K562 (cell line): ENCODE data around the gene TNFRSF18. TPM values are rescaled to one million over a fixed set of nuclear protein-coding genes. Genes with fewer than 3 reads are reported as not detected.

Experiments used
- ARID2 ChIP-seq: fragments of 450-650 bp; IDR thresholded peaks from 2 replicates; pipeline ENCODE4 v1.6.1; 2017; ENCODE audit warnings: antibody characterized with exemption, mild to moderate bottlenecking
- ATF6 ChIP-seq: sonication (generic); formaldehyde crosslinking; IDR thresholded peaks from 2 replicates; pipeline ENCODE4 v1.4.0; 2020; ENCODE audit warnings: mild to moderate bottlenecking, missing genetic modification reagents
- CUX1 ChIP-seq: fragments of 200-800 bp; sonication (Bioruptor generic); IDR thresholded peaks from 2 replicates; pipeline ENCODE4 v1.6.1; 2016; ENCODE audit warnings: missing genetic modification characterization, missing compliant biosample characterization
- FOXJ3 ChIP-seq: sonication (generic); formaldehyde crosslinking; IDR thresholded peaks from 2 replicates; pipeline ENCODE4 v1.4.0; 2020; ENCODE audit warnings: mild to moderate bottlenecking, missing genetic modification reagents
- POLR2B ChIP-seq: fragments of 450-650 bp; IDR thresholded peaks from 2 replicates; pipeline ENCODE4 v1.6.1; 2018; ENCODE audit warnings: low read depth; ENCODE audit not compliant: partially characterized antibody
- SUPT5H ChIP-seq: fragments of 450-650 bp; IDR thresholded peaks from 2 replicates; pipeline ENCODE4 v1.6.1; 2016
- TARDBP ChIP-seq: fragments of 450-650 bp; IDR thresholded peaks from 2 replicates; pipeline ENCODE4 v1.6.1; 2016
- ZNF431 ChIP-seq: sonication (generic); formaldehyde crosslinking; IDR thresholded peaks from 2 replicates; pipeline ENCODE4 v1.8.0; 2022; ENCODE audit warnings: mild to moderate bottlenecking, missing genetic modification reagents
- ZNF695 ChIP-seq: fragments of 450-650 bp; formaldehyde crosslinking; IDR thresholded peaks from 2 replicates; pipeline ENCODE4 v1.4.0; 2020; ENCODE audit warnings: mild to moderate bottlenecking, moderate library complexity
- polyA plus RNA-seq, 8 experiments: library from polyadenylated mRNA; depleted of rRNA in 4 of 8; stranded (reverse) in 5 of 8; unstranded in 3 of 8; fragments of >200 nt; fragmentation: Nextera tagmentation in 2 of 8; fragmentation: Illumina TruSeq in 1 of 8; extraction: Ambion mirVana in 2 of 8; extraction: Trizol in 1 of 8; gene quantifications; 2 replicates each; pipeline versions ENCODE4 v1.2.1 to v1.2.3, GENCODE V29; 2011 to 2014; ENCODE audit warnings: inconsistent platforms in 1 of 8, missing spikeins in 1 of 8
- total RNA-seq, 7 experiments: library from RNA; depleted of rRNA in 6 of 7; stranded (reverse); fragments of >200 nt in 6 of 7; fragmentation: Illumina TruSeq in 2 of 7; extraction: Trizol in 2 of 7; gene quantifications; 2 replicates each; pipeline versions ENCODE4 v1.2.1 to v1.2.3, GENCODE V29; 2011 to 2021; ENCODE audit warnings: low replicate concordance in 1 of 7

The TNFRSF18 gene
- total and polyA plus RNA-seq, 9 of the 15 experiments (the other 6 are each of a cell fraction or from before 2014, with no cell fraction given), result 0.24 to 0.27 TPM; not detected in 7

- no peak for TF ChIP-seq CUX1 (CRISPR knock-in tag)
- TF ChIP-seq ARID2, result peak; percentile 37; the same call in 1 of the 2 replicates
- TF ChIP-seq TARDBP, result peak; percentile 94
- TF ChIP-seq SUPT5H, result peak; percentile 49; the same call in 1 of the 2 replicates
- TF ChIP-seq ZNF695 (CRISPR knock-in tag), result no peak
- no peak for TF ChIP-seq ATF6
- TF ChIP-seq FOXJ3 (CRISPR knock-in tag), result no peak
- TF ChIP-seq POLR2B, result peak; percentile 24
- no peak for TF ChIP-seq ZNF431 (CRISPR knock-in tag)
Measured at GRCh38 chr1:1222575-1223225, 16.3 kb upstream of the TNFRSF18 start (continued).
